Stimulated activated effector memory CD8-positive, alpha-beta T cell treated with anti-CD3 and anti-CD28 coated beads, Interleukin-12 subunit alpha, Interleukin-12 subunit beta, amount 100 ng/mL, for 72 hours (primary cell): ENCODE measurements around the gene HMG20B.
A peak's percentile ranks its signal among the peaks of the same experiment; 100 is the strongest.
"Not testable (repeated sequence)": the region's sequence is repeated elsewhere in the genome, so short reads cannot be mapped to it uniquely, and the experiment has no call there.

Experiments
- ATAC-seq: fragments of 150-1000 bp; cut with Tn5 transposase; 2 replicates; pipeline ENCODE4 v1.10.0; 2021
- DNase-seq, 2 donors: peaks; one replicate each; pipeline ENCODE4 v3.0.0; 2021 to 2022; ENCODE audit warnings: low spot score in 2 of 2
- H3K27ac Mint-ChIP-seq: one replicate; pipeline ENCODE4 v1.8.0; 2022; ENCODE audit warnings: mild to moderate bottlenecking, mixed read lengths
- H3K36me3 Mint-ChIP-seq: one replicate; pipeline ENCODE4 v1.8.0; 2022; ENCODE audit warnings: mild to moderate bottlenecking, mixed read lengths
- H3K4me1 Mint-ChIP-seq: one replicate; pipeline ENCODE4 v1.8.0; 2022; ENCODE audit warnings: mixed read lengths
- H3K4me3 Mint-ChIP-seq: one replicate; pipeline ENCODE4 v1.8.0; 2022; ENCODE audit warnings: mild to moderate bottlenecking, mixed read lengths
- H3K9me3 Mint-ChIP-seq: one replicate; pipeline ENCODE4 v1.8.0; 2022; ENCODE audit warnings: mixed read lengths

HMG20B gene

GRCh38 chr19:3563709-3564524 lies 8.8 kb upstream of the HMG20B start:
- Mint-ChIP-seq H3K9me3 (no peaks in the 10 kb centered on the region), H3K27ac (no peak overlapping the region), H3K36me3 (no peaks in the 10 kb centered on the region), H3K4me1 (no peaks in the 10 kb centered on the region), H3K4me3 (no peak overlapping the region)
- DNase-seq (no peak), ATAC-seq (no peak)

- no peak for ATAC-seq
Measured at GRCh38 chr19:3565139-3565538, 7.6 kb upstream of the HMG20B start.

GRCh38 chr19:3570042-3570441 lies 2.7 kb upstream of the HMG20B start:
- ATAC-seq, H3K4me3 Mint-ChIP-seq, H3K27ac Mint-ChIP-seq, DNase-seq, H3K9me3 Mint-ChIP-seq: not testable (repeated sequence)
- peaks cover 20% of the 10 kb centered on the region for H3K4me1 Mint-ChIP-seq
- peaks cover 12% of the 10 kb centered on the region for H3K36me3 Mint-ChIP-seq

More at GRCh38 chr19:3565139-3565538, 7.6 kb upstream of the HMG20B start:
- Mint-ChIP-seq H3K4me1 (no peaks in the 10 kb centered on the region), H3K27ac (no peak overlapping the region), H3K9me3 (no peaks in the 10 kb centered on the region), H3K4me3 (no peak overlapping the region), H3K36me3 (no peaks in the 10 kb centered on the region)
- no peak for DNase-seq

- H3K36me3 Mint-ChIP-seq, result peaks cover 18% of the 10 kb centered on the region
- no peaks in the 10 kb centered on the region for H3K9me3 Mint-ChIP-seq
- H3K27ac Mint-ChIP-seq, result no peak overlapping the region
- ATAC-seq (no peak), DNase-seq (no peak)
- peaks cover 25% of the 10 kb centered on the region for H3K4me1 Mint-ChIP-seq
- no peak overlapping the region for H3K4me3 Mint-ChIP-seq
Measured at GRCh38 chr19:3570606-3571011, 2.1 kb upstream of the HMG20B start.

- Mint-ChIP-seq H3K9me3 (no peaks in the 10 kb centered on the region), H3K4me1 (peaks cover 25% of the 10 kb centered on the region), H3K4me3 (peak overlapping the region; percentile 71), H3K27ac (peak overlapping the region; percentile 70), H3K36me3 (peaks cover 19% of the 10 kb centered on the region)
- DNase-seq (peak; percentile 94 to 99), ATAC-seq (peak; percentile 96)
Measured at GRCh38 chr19:3572132-3572854, 451 bp upstream of the HMG20B start.

GRCh38 chr19:3573162-3573857 lies 566 bp downstream of the HMG20B start:
- DNase-seq, result peak in 1 of 2 donors; percentile 41
- peak overlapping the region; percentile 37 for H3K27ac Mint-ChIP-seq
- H3K4me1 Mint-ChIP-seq, result peaks cover 25% of the 10 kb centered on the region
- H3K9me3 Mint-ChIP-seq, result no peaks in the 10 kb centered on the region
- peaks cover 19% of the 10 kb centered on the region for H3K36me3 Mint-ChIP-seq
- peak; percentile 9 for ATAC-seq
- H3K4me3 Mint-ChIP-seq, result peak overlapping the region; percentile 71

GRCh38 chr19:3573858-3574637 lies 1.3 kb downstream of the HMG20B start:
- Mint-ChIP-seq H3K9me3 (no peaks in the 10 kb centered on the region), H3K36me3 (peaks cover 19% of the 10 kb centered on the region), H3K4me1 (peaks cover 25% of the 10 kb centered on the region), H3K27ac (peak overlapping the region; percentile 37), H3K4me3 (peak overlapping the region; percentile 71)
- peak; percentile 31 for ATAC-seq
- DNase-seq, result peak; percentile 75 to 95

GRCh38 chr19:3575260-3575741 lies 2.6 kb downstream of the HMG20B start:
- peaks cover 25% of the 10 kb centered on the region for H3K4me1 Mint-ChIP-seq
- H3K36me3 Mint-ChIP-seq, result peaks cover 19% of the 10 kb centered on the region
- H3K27ac Mint-ChIP-seq, result no peak overlapping the region
- DNase-seq (no peak), ATAC-seq (no peak)
- H3K9me3 Mint-ChIP-seq, result no peaks in the 10 kb centered on the region
- peak overlapping the region; percentile 71 for H3K4me3 Mint-ChIP-seq

GRCh38 chr19:3575949-3576673 lies 3.4 kb downstream of the HMG20B start:
- Mint-ChIP-seq H3K4me1 (peaks cover 25% of the 10 kb centered on the region), H3K36me3 (peaks cover 19% of the 10 kb centered on the region), H3K4me3 (no peak overlapping the region), H3K9me3 (no peaks in the 10 kb centered on the region), H3K27ac (no peak overlapping the region)
- ATAC-seq (no peak), DNase-seq (no peak)

- Mint-ChIP-seq H3K4me3 (no peak overlapping the region), H3K27ac (no peak overlapping the region), H3K4me1 (peaks cover 19% of the 10 kb centered on the region), H3K36me3 (peaks cover 19% of the 10 kb centered on the region), H3K9me3 (no peaks in the 10 kb centered on the region)
- DNase-seq, result no peak
- no peak for ATAC-seq
Measured at GRCh38 chr19:3576696-3577443, 4.1 kb downstream of the HMG20B start.

GRCh38 chr19:3577723-3578344 lies 5.1 kb downstream of the HMG20B start:
- H3K9me3 Mint-ChIP-seq, result no peaks in the 10 kb centered on the region
- H3K4me3 Mint-ChIP-seq, result no peak overlapping the region
- DNase-seq, result no peak
- peaks cover 14% of the 10 kb centered on the region for H3K4me1 Mint-ChIP-seq
- H3K36me3 Mint-ChIP-seq, result peaks cover 19% of the 10 kb centered on the region
- no peak overlapping the region for H3K27ac Mint-ChIP-seq
- ATAC-seq, result no peak

- no peak overlapping the region for H3K4me3 Mint-ChIP-seq
- no peak for ATAC-seq
- no peaks in the 10 kb centered on the region for H3K9me3 Mint-ChIP-seq
- DNase-seq, result no peak
- H3K36me3 Mint-ChIP-seq, result peaks cover 19% of the 10 kb centered on the region
- H3K27ac Mint-ChIP-seq, result no peak overlapping the region
- peaks cover 14% of the 10 kb centered on the region for H3K4me1 Mint-ChIP-seq
Measured at GRCh38 chr19:3578390-3578789, 5.6 kb downstream of the HMG20B start.

- Mint-ChIP-seq H3K9me3 (no peaks in the 10 kb centered on the region), H3K4me1 (peaks cover 3% of the 10 kb centered on the region), H3K27ac (no peak overlapping the region), H3K36me3 (peaks cover 4% of the 10 kb centered on the region), H3K4me3 (no peak overlapping the region)
- ATAC-seq (no peak), DNase-seq (no peak)
Measured at GRCh38 chr19:3580156-3580934, 7.6 kb downstream of the HMG20B start.
